Endothelial cell of umbilical vein (primary cell): ENCODE measurements around the gene MYRFL.

Source experiments
- CTCF ChIP-seq, 2 donors: IDR thresholded peaks; 1 replicate in 1 of 2; 2 replicates in 1 of 2; pipeline ENCODE4 v1.5.1; 2011; ENCODE audit warnings: low read length in 2 of 2, mild to moderate bottlenecking in 2 of 2, moderate library complexity in 2 of 2, control low read depth in 1 of 2, inconsistent platforms in 1 of 2, low read depth in 1 of 2; ENCODE audit not compliant: insufficient read depth in 1 of 2; ENCODE audit errors: extremely low read depth in 1 of 2
- FOS ChIP-seq: IDR thresholded peaks from 2 replicates; pipeline ENCODE4 v1.6.1; 2011; ENCODE audit warnings: mild to moderate bottlenecking, low read length, moderate library complexity, borderline replicate concordance; ENCODE audit not compliant: insufficient read depth

GRCh38 chr12:69834147-69834546 lies 9.1 kb downstream of the MYRFL start:
- TF ChIP-seq CTCF (IDR thresholded peaks at IDR 0.05; ENCODE audit: extremely low read depth in 1 of 2, insufficient read depth in 1 of 2, low read depth in 1 of 2, low read length in 2 of 2) (no peak), FOS (no peak)
